Breast epithelium (tissue), 3 donors: Measurements from ENCODE around the gene RAB7B.

Source experiments
- CTCF ChIP-seq, 3 donors: fragments of 450-650 bp; IDR thresholded peaks; one replicate each; pipeline ENCODE4 v1.5.1; 2016 to 2017; ENCODE audit warnings: antibody characterized with exemption in 3 of 3, mild to moderate bottlenecking in 3 of 3, moderate library complexity in 3 of 3
- POLR2A ChIP-seq: fragments of 450-650 bp; IDR thresholded peaks from one replicate; pipeline ENCODE4 v1.6.1; 2016; ENCODE audit warnings: antibody characterized with exemption, mild to moderate bottlenecking, moderate library complexity
- POLR2AphosphoS5 ChIP-seq, 3 donors: sonication (generic); formaldehyde crosslinking; IDR thresholded peaks; one replicate each; pipeline ENCODE4 v1.6.1; 2017; ENCODE audit warnings: antibody characterized with exemption in 3 of 3

GRCh38 chr1:206006946-206007345 lies 3.8 kb upstream of the RAB7B start:
- TF ChIP-seq CTCF (IDR thresholded peaks at IDR 0.05) = no peak
- no peak for TF ChIP-seq POLR2A
- TF ChIP-seq POLR2AphosphoS5 (IDR thresholded peaks at IDR 0.05) = no peak
